Retinal pigment epithelial cell (primary cell): ENCODE results near the gene SCTR.

Experiments
- DNase-seq: peaks from one replicate; pipeline ENCODE4 v3.0.0-alpha.2; 2010; ENCODE audit warnings: low read depth
- H3K4me3 ChIP-seq: 2 replicates; pipeline ENCODE4 v1.5.1; 2011; ENCODE audit warnings: mild to moderate bottlenecking, low read length, control low read depth, moderate library complexity
- TF ChIP-seq, protein P1 (sequence below): conservative IDR thresholded peaks from 2 replicates; pipeline ENCODE4 v1.5.1; 2011; ENCODE audit warnings: low read depth, low read length, control low read depth, inconsistent platforms

Gene SCTR

DNA sequence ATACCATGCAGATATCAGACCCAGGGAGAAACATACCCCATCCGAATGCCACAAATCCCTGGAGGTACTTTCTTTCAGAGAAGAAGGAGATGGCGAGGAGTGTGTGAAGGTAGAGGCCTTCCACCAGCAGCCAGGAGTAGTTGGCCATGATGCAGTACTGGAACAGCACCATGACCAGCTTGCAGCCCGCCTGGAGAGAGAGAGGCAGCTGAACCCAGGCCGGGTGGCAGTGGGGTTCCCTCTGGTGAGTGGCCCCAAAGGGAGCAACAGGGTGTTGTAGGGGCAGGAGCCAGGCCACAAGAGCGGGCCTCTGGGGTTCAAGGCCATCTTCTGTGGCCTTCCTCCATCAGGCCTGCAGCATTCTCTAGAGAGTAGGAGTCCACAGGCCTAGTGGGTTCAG lies 62.5 kb downstream of the SCTR start:
- TF ChIP-seq, protein P1, sequence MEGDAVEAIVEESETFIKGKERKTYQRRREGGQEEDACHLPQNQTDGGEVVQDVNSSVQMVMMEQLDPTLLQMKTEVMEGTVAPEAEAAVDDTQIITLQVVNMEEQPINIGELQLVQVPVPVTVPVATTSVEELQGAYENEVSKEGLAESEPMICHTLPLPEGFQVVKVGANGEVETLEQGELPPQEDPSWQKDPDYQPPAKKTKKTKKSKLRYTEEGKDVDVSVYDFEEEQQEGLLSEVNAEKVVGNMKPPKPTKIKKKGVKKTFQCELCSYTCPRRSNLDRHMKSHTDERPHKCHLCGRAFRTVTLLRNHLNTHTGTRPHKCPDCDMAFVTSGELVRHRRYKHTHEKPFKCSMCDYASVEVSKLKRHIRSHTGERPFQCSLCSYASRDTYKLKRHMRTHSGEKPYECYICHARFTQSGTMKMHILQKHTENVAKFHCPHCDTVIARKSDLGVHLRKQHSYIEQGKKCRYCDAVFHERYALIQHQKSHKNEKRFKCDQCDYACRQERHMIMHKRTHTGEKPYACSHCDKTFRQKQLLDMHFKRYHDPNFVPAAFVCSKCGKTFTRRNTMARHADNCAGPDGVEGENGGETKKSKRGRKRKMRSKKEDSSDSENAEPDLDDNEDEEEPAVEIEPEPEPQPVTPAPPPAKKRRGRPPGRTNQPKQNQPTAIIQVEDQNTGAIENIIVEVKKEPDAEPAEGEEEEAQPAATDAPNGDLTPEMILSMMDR: no peak
- no peak overlapping the region for H3K4me3 ChIP-seq
- no peak for DNase-seq

DNA sequence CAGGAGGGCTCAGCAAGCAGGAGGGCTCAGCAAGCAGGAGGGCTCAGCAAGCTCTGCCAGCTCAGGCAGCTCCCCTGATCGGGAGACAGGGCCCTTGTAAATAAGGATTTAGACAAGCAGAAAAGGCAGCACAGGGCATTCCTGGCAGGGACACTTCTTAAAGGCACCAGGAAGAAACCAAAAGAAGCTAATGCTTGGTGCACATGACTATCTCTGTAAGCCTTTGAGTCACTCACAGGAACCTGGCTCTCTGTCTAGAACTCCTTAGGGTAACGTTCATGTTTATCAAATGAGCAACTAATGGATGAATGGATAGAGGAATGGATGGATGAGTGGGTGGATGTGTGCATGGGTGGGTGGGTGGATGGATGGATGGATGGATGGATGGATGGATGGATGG lies 64.2 kb downstream of the SCTR start:
- TF ChIP-seq, protein P1: no peak
- DNase-seq: no peak
- H3K4me3 ChIP-seq: no peak overlapping the region

DNA sequence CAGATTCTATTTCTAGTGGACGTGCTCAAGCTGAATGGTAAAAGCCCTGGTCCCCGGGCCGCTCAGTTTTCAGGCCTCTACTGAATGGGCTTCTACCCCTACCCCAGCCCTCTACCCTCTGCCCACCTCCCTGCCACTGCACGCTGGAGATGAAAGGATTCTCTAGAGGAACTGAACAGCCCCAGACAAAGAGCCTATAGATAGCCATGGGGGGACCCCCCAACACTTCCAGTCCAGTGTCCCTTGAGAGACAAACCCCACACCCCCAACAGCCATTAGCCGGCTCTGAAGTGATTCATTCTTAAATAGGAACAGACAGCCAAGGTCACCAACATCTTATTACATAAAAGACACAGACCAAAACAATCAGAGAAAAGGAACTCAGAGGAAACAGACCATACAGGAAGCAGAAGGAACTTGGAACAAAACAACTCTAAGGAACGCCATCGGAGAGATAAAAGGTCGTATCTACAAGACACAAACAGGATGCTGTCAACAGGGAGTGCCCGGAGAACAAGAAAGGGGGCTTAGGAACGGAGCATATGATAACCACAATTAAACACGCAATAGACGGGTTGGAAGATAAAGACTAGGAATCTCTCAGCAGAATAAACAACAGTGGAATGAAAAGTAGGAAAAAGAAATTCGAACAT lies 69.1 kb downstream of the SCTR start:
- TF ChIP-seq, protein P1: no peak
- no peak overlapping the region for H3K4me3 ChIP-seq
- no peak for DNase-seq

DNA sequence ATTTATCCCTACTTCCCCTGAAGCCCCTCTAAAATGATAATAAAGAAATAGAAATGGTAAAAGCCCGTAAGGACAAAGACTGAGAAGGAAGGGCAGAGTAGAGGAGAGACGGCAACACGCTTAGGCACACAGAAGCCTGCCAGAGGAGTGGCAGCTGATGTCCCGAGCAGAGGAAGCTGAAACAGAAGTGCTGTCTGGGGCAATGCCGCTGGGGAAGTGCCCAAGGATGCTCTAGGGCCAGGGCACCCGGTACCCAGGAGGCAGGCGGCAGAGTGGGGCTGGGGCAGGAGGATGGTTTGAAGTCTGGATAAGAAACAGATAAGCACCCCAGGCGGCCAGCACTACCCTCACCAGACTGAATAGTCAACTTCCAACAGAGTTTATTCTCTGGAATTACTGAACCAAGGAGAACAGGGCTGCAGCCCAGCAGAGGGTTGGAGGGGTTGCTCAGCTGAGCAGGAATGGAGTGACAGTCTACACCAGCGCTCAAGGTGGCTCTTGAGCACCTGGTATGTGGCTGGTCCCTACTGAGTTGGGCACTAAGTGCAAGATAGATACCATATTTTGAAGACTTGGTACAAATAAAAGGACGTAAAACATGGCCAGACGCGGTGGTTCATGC lies 70.2 kb downstream of the SCTR start:
- TF ChIP-seq, protein P1: no peak
- DNase-seq: no peak
- no peak overlapping the region for H3K4me3 ChIP-seq

DNA sequence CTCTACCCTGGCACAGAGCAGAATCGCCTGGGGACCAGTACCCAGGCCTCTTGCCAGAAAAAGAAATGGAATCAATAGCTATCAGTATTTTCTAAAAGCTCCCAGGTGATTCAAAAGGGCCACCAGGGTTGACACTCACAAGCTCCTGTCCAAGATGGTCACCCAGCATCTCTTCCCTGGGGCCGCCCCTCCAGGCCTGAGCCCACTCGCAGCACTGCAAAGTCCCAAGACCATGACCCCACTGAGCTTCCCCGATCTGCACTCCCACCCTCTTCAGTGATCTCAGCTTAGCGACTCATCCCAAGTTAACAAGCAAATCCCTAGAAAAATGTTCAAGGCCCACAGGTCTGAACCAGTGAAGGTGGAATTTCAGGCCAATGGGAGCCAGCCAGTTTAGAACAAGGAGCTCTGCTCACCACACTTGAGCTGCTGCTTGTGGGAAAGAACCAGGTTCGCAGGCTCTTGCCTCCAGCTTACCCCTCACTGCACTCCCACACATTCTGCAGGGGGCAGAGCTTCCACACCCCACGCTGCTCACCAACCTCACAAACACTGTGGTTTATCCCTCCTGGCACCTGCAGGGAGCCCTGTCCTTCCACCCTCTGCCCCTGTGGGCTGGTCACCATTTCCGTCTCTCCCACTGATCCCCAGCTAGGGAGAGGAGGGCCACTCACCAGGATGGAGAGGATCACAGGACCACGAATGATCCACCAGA lies 72.8 kb downstream of the SCTR start:
- DNase-seq: no peak
- TF ChIP-seq, protein P1: no peak
- no peak overlapping the region for H3K4me3 ChIP-seq

DNA sequence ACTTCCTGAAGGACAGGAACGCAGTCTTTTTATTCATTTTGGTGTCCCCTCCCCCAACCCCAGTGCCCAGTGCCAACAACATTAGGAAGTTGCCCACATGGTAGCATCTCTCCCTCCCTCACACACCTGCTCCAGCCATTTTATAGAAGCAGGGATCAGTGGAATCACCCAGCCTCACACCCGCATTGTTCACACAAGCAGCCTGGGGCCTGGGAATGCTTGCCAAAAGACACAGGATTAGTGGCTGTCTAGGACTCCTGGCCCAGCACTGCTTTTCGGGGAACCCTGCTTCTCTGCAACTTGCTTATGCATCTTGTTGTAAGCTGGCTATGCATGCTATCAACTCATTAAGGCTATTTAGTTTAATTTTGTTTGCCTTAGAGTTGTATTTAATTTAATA lies 74.8 kb downstream of the SCTR start:
- no peak for DNase-seq
- TF ChIP-seq, protein P1: no peak
- no peak overlapping the region for H3K4me3 ChIP-seq
